Measurements from ENCODE around the gene FAM107B. TPM values are rescaled to one million over a fixed set of nuclear protein-coding genes. Genes with fewer than 3 reads are reported as not detected.

Gene FAM107B
- total and polyA plus RNA-seq, 7 donors, result 12.8 to 111 (median 15.0) TPM

GRCh38 chr10:14478604-14479003, 296.1 kb downstream of the FAM107B start:
- Histone ChIP-seq H3K27ac (peak overlapping the region in 1 of 4 donors; percentile 6), H3K9me3 (no peaks in the 10 kb centered on the region), H3K4me1 (peaks cover 0 to 21% (median 5%) of the 10 kb centered on the region in 4 donors), H3K36me3 (no peaks in the 10 kb centered on the region), H3K27me3 (no peaks in the 10 kb centered on the region), H3K4me3 (no peak overlapping the region)
- TF ChIP-seq CTCF (IDR thresholded peaks at IDR 0.05), result peak in 3 of 4 experiments; percentile 20 to 43 (median 37)
- TF ChIP-seq POLR2AphosphoS5 (IDR thresholded peaks at IDR 0.05), result no peak
- intact Hi-C loops (cut with DNase I), result loop anchor here (2.0 to 5.0 kb wide), 3 partner anchors 282 to 692 kb away; no protein-coding TSS in a partner anchor
- DNase-seq, result peak; percentile 77
- 38 to 48% methylated on average over 3 of the region's 3 CpGs for WGBS, 2 donors

- H3K27ac ChIP-seq, result peak overlapping the region in 1 of 4 donors; percentile 6
- 69 to 84% methylated on average over 7 of the region's 7 CpGs for WGBS, 2 donors
- DNase-seq, result no peak
- H3K9me3 ChIP-seq, result no peaks in the 10 kb centered on the region
- intact Hi-C loops (cut with DNase I), result loop anchor here (2.0 to 5.0 kb wide), 3 partner anchors 281 to 691 kb away; no protein-coding TSS in a partner anchor
- H3K36me3 ChIP-seq, result no peaks in the 10 kb centered on the region
- H3K27me3 ChIP-seq, result no peaks in the 10 kb centered on the region
- TF ChIP-seq POLR2AphosphoS5 (IDR thresholded peaks at IDR 0.05) (no peak), CTCF (IDR thresholded peaks at IDR 0.05) (no peak), EP300 (IDR thresholded peaks at IDR 0.05) (no peak), POLR2A (IDR thresholded peaks at IDR 0.05) (no peak)
- peaks cover 0 to 21% (median 5%) of the 10 kb centered on the region in 4 donors for H3K4me1 ChIP-seq
- no peak overlapping the region for H3K4me3 ChIP-seq
Observed at GRCh38 chr10:14478201-14478600, 296.5 kb downstream of the FAM107B start.

- WGBS, 2 donors, result 68 to 76% methylated on average over 4 of the region's 4 CpGs
- Histone ChIP-seq H3K36me3 (no peaks in the 10 kb centered on the region), H3K27ac (no peak overlapping the region), H3K4me3 (no peak overlapping the region), H3K4me1 (peaks cover 0 to 21% (median 5%) of the 10 kb centered on the region in 4 donors), H3K27me3 (no peaks in the 10 kb centered on the region), H3K9me3 (no peaks in the 10 kb centered on the region)
- no peak for TF ChIP-seq POLR2AphosphoS5 (IDR thresholded peaks at IDR 0.05)
- TF ChIP-seq POLR2A (IDR thresholded peaks at IDR 0.05), result no peak
- DNase-seq, result no peak
- intact Hi-C loops (cut with DNase I), result loop anchor here (5.0 kb wide), 1 partner anchor 380 kb away; no protein-coding TSS in a partner anchor
Observed at GRCh38 chr10:14477408-14477710, 297.3 kb downstream of the FAM107B start.

DNA sequence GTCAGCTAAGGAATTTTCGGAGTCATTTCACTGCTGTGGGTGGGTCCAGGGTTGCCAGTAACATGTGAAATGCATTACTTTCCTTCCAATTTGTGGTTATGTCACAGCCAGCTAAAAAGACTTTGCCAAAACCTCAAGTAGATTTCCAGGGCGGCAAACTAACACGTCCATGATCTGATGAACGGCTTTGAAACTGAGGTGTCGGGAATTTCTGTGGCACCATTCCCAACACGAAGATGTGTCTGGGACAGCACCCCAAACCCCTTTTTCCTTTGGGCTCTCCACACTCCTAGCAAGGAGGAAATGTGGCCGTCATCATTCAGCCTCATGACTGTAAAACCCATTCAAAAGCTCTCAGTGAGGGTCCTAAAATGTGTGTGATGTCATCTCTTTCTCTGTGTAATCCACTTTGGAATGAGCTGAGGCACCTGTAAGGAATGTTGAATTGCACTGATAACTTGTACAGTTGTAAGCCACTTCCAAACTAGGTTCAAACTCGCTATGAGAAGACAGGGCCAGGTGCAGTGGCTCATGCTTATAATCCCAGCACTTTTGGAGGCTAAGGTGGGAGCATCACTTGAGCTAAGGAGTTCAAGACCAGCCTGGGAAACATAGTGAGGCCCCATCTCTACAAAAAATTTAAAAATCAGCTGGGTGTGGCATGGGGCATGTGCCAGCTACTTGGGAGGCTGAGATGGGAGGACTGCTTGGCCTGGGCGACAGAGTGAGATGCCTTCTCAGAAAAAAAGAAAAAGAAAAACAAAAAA, 297.9 kb downstream of the FAM107B start:
- intact Hi-C loops (cut with DNase I), result loop anchor here (5.0 kb wide), 1 partner anchor 380 kb away; no protein-coding TSS in a partner anchor
- peaks cover 0 to 21% (median 5%) of the 10 kb centered on the region in 4 donors for H3K4me1 ChIP-seq
- DNase-seq, result no peak
- 83 to 87% methylated on average over 9 of the region's 9 CpGs for WGBS, 2 donors
- TF ChIP-seq CTCF (IDR thresholded peaks at IDR 0.05), result no peak
- no peak for TF ChIP-seq POLR2A (IDR thresholded peaks at IDR 0.05)
- TF ChIP-seq POLR2AphosphoS5 (IDR thresholded peaks at IDR 0.05), result no peak
- no peak overlapping the region for H3K27ac ChIP-seq
- H3K4me3 ChIP-seq, result no peak overlapping the region
- no peaks in the 10 kb centered on the region for H3K36me3 ChIP-seq
- H3K9me3 ChIP-seq, result no peaks in the 10 kb centered on the region
- H3K27me3 ChIP-seq, result no peaks in the 10 kb centered on the region

DNA sequence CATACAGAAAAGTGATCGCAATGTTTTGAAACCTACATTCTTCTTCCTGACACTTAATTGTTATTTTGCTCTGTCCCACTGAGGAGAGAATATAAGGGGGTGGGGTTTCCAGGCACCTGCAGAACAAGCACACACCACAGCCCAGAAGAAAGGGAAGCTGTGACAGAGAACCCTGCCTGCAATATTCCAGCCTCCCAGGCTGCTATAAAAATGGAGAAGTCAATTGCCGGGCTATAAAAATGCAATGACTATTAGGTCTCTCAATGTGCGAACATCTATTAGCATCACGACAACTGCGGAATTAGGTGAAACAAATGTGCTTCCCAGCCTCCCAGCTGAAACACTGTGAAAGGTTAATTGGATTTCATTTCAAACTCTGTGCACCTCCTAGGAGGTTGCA, 298.7 kb downstream of the FAM107B start:
- TF ChIP-seq EP300 (IDR thresholded peaks at IDR 0.05) (no peak), POLR2A (IDR thresholded peaks at IDR 0.05) (no peak), CTCF (IDR thresholded peaks at IDR 0.05) (no peak), POLR2AphosphoS5 (IDR thresholded peaks at IDR 0.05) (no peak)
- H3K36me3 ChIP-seq, result no peaks in the 10 kb centered on the region
- intact Hi-C loops (cut with DNase I), result loop anchor here (5.0 kb wide), 1 partner anchor 379 kb away; no protein-coding TSS in a partner anchor
- 16 to 69% methylated on average over 5 of the region's 5 CpGs for WGBS, 2 donors
- H3K9me3 ChIP-seq, result no peaks in the 10 kb centered on the region
- H3K4me1 ChIP-seq, result peaks cover 0 to 13% (median 3%) of the 10 kb centered on the region in 4 donors
- H3K27me3 ChIP-seq, result no peaks in the 10 kb centered on the region
- no peak for DNase-seq
- H3K4me3 ChIP-seq, result no peak overlapping the region
- no peak overlapping the region for H3K27ac ChIP-seq
